D721Med (cell line): ENCODE measurements around the gene CFAP251.

Source experiments
- DNase-seq: peaks from one replicate; pipeline ENCODE4 v3.0.0; 2011; ENCODE audit warnings: low spot score; ENCODE audit not compliant: insufficient read length
- FAIRE-seq: peaks from 2 replicates; lab custom pipeline; 2011; peaks lifted over from hg19 to GRCh38; lab: Jason Lieb, UNC
- TF ChIP-seq, protein P1 (sequence below): IDR thresholded peaks from 2 replicates; pipeline ENCODE4 v1.5.1; 2012; ENCODE audit warnings: mild to moderate bottlenecking, control low read depth; ENCODE audit not compliant: insufficient read depth; ENCODE audit errors: missing control alignments

Gene CFAP251

DNA sequence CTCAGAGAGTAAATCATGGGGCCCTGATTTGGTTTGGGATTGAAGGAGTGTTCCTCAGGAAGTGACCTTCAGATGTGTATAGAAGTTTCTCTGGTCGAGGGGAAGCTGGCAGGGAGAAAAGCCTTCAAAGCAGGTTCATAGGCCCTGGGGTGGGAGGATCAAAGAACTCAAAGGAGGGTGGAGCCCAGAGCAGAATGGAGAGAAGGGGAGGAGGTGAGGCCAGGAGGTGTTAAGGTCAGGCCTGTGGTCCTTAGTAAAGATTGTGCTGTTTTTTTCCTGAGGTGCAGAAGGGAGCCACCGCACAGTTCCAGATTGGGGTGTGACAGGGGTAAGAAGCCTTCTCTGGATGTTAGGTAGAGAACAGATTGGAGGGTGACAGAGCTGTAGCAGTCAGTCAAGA lies 9.7 kb upstream of the CFAP251 start:
- FAIRE-seq = no peak
- TF ChIP-seq, protein P1, sequence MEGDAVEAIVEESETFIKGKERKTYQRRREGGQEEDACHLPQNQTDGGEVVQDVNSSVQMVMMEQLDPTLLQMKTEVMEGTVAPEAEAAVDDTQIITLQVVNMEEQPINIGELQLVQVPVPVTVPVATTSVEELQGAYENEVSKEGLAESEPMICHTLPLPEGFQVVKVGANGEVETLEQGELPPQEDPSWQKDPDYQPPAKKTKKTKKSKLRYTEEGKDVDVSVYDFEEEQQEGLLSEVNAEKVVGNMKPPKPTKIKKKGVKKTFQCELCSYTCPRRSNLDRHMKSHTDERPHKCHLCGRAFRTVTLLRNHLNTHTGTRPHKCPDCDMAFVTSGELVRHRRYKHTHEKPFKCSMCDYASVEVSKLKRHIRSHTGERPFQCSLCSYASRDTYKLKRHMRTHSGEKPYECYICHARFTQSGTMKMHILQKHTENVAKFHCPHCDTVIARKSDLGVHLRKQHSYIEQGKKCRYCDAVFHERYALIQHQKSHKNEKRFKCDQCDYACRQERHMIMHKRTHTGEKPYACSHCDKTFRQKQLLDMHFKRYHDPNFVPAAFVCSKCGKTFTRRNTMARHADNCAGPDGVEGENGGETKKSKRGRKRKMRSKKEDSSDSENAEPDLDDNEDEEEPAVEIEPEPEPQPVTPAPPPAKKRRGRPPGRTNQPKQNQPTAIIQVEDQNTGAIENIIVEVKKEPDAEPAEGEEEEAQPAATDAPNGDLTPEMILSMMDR = no peak
- DNase-seq = no peak

DNA sequence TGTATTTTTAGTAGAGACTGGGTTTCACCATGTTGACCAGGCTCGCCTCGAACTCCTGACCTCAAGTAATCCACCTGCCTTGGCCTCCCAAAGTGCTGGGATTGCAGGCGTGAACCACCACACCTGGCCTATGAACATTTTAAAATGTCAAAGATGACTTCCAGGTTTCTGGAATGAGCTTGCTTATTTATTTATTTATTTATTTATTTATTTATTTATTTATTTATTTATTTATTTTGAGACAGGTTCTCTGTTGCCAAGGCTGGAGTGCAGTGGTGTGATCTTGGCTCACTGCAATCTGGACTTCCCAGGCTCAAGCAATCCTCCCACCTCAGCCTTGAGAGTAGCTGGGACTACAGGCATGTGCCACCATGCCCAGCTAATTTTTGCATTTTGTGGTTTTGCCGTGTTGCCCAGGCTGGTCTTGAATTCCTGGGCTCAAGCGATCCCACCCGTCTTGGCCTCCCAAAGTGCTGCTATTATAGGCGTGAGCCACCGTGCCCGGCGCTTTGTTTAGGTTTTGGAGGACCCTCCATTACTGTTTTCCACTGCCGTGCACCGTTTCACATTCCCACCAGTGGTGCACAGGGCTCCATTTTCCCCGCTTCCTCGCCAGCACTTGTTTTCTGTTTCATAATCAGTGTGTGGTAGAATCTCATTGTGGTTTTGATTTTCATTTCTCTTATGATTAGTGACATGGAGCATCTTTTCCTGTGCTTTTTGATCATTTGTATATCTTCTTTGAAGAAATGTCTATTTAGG lies 6.4 kb upstream of the CFAP251 start:
- DNase-seq (no peak), FAIRE-seq (no peak)
- TF ChIP-seq, protein P1 = no peak

GRCh38 chr12:121915841-121916321 lies 2.5 kb upstream of the CFAP251 start:
- no peak for FAIRE-seq
- DNase-seq = no peak
- TF ChIP-seq, protein P1 = no peak

DNA sequence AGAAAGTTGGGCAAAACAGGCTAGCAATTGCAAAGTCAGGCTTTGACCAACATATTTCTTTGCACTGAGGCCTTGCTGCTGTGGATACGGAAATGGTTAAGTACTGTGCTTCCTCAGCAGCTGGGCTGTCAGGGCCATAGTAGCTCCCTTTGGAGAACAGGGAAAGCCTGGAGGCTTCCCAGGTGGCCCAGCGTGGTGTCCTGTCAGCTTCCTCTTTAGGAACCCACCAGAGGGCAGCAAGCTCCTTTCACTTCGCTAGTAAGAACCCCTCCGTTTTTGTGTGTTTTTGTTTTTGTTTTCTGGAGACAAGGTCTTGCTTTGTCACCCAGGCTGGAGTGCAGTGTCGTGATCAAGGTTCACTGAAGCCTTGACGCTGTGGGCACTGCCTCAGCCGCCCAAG lies 1.7 kb upstream of the CFAP251 start:
- FAIRE-seq = no peak
- TF ChIP-seq, protein P1 = no peak
- DNase-seq = no peak

GRCh38 chr12:121918679-121919038 lies 267 bp downstream of the CFAP251 start:
- FAIRE-seq = no peak
- DNase-seq = no peak
- TF ChIP-seq, protein P1 = no peak

- no peak for DNase-seq
- FAIRE-seq = no peak
- TF ChIP-seq, protein P1 = no peak
These were observed 2.7 kb downstream of the CFAP251 start for GRCh38 chr12:121921066-121921465.

- no peak for FAIRE-seq
- no peak for DNase-seq
- TF ChIP-seq, protein P1 = no peak
These were observed 6.9 kb downstream of the CFAP251 start for GRCh38 chr12:121925358-121925695.
